HG03103 (cell line): Measurements from ENCODE around the gene TRAP1.
"Not testable (repeated sequence)": the region's sequence is repeated elsewhere in the genome, so short reads cannot be mapped to it uniquely, and the experiment has no call there.

Experiments
- ATAC-seq: cut with Tn5 transposase; IDR thresholded peaks from one replicate; pipeline ENCODE4 v1.9.1; 2021; ENCODE audit warnings: low read depth; ENCODE audit not compliant: unreplicated experiment

The TRAP1 gene

DNA sequence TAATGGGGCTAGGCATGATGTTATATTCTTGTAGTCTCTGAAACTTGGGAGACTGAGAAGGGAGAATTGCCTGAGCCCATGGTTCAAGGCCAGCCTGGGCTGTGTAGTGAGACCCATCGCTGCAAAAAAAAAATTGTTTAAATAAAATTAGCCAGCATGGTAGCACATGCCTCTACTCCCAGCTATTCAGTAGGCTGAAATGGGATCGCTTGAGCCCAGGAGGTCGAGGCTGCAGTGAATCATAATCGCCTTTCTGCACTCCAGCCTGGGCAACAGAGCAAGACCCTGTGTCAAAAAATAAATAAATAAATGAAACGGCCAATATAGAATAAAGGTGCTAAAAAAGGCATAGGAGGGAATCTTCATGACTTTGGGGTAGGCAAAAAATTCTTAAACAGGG is 92.0 kb downstream of the TRAP1 start:
- no peak for ATAC-seq

DNA sequence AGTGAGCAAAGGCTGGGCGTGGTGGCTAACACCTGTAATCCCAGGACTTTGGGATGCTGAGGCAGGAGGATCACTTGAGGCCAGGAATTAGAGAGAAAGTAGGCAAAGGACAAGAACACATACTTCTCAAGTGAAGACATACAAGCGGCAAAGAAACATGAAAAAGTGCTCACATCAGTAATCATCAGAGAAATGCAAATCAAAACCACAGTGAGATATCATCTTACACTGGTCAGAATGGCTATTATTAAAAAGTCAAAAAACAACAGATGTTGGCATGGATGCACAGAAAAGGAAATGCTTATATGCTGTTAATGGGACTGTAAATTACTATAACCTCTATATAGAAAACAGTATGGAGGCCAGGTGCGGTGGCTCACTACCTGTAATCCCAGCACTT is 93.7 kb downstream of the TRAP1 start:
- no peak for ATAC-seq

DNA sequence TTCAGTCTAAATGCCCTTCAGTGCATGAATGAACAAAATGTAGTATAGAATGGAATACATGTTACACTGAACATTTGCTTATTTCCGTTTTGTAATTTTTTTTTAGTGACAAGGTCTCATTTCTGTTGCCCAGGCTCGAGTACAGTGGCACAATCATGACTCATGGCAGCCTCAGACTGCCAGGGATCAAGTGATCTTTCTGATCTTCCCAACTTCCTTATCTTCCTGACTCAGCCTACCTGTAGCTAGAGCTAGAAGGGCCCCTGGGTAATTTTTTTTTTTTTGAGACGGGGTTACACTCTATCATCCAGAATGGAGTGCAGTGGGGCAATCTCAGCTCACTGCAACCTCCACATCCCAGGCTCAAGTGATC is 98.6 kb downstream of the TRAP1 start:
- no peak for ATAC-seq

DNA sequence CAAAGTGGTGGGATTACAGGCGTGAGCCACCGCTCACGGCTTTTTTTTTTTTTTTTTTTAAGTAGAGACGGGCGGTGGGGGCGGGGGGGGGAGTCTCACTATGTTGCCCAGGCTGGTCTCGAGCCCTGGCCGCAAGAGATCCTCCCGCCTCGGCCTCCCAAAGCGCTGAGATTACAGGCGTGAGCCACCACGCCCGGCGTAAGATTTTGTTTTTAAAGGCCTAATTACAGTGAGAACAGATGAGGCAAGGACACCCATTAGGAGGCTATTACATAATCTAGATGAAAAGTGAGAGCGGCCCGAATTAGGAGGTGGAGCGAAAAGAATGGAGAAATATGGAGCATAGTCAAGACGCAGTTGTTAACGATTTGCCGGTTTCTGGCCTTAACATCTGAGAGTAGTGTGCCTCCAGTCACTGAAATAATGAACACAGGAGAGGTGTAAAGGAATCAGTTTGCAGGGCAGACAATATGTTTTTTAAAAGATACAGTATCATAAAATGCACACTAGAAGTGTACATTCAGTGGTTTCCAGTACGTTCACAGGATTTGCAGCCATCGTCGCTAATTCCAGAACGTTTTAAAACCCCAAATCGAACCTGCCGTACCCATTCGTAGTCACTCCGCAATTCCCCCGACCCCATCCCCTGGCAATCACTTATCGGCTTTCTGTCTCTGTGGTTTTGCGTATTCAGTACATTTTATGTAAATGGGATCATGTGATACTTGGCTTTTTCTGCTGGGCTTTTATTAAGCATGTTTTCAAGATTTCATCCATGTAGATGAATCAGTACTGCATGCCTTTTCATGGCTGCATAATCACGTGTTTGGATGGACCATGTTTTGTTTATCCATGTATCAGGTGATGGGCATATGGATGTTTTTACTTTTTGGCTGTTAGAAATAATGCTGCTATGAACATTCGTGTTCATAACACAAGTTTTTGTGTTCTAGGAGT is 104.5 kb downstream of the TRAP1 start:
- ATAC-seq: no peak

DNA sequence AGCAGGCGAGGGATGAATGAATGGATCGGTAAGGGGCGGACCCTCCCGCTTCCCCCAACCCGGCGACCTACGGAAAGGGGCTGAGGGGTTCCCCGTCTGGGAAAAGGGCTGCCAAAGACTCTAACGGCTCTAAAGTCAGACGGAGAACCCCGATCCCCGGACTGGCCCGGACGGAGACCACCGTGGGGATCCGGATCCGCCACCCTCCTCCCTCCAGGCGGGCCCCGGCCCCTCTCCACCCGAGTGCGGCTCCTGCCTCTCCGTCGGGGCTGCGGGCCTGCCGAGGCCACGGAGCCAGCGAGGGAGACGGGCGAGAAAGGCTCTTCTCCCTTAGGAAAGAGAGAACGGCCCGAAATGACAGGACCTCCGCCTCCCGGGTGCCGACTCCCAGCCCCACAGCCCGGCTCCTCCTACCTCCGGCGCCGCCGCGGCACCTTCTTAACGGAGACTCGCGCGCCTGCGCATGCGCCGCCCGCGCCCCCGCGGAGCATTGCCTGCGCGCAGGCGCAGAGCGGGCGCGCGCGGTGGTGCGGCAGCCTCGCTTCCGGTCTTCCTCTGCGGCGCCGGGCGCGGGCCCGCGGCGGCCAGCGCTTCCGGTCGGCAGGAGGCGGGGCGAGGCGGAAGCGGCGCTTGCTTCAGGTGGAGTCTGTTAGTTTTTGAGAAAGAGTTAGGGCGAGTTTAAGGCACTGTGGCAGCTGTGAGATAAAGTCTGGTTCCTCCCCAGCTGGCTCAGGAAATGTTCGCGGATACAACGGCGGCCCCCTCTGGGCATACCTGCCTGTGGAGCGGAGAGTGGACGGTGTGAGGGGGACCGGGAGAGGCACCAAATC is 106.0 kb downstream of the TRAP1 start, which contains the start of gene SLX4:
TSS of gene SLX4 (minus strand) at position 461 of the 830 bp plus-strand sequence. CDS start 2,642 bp downstream, outside the sequence.
- peak; percentile 81 for ATAC-seq

DNA sequence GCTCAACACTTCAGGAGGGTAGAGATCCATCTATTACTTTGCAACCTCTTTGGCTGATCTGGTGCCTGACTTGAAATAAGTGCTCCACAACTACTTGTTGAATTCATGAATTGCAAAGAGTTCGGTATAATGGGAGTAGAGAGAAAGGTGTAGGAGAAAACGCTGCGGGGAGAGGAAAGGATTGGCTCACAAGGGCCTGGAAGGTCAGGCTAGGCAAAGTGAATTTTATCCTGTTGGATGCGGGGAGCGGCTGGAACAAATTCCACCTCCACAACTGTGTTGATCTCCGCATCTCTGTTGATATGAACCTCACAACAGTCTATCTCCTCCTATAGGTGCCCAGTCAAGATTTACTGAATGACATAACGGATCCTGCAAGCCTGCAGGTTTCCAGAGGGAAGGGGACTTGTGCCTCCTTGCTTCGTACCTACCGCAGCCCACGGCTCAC is 106.6 kb downstream of the TRAP1 start:
- ATAC-seq: no peak

DNA sequence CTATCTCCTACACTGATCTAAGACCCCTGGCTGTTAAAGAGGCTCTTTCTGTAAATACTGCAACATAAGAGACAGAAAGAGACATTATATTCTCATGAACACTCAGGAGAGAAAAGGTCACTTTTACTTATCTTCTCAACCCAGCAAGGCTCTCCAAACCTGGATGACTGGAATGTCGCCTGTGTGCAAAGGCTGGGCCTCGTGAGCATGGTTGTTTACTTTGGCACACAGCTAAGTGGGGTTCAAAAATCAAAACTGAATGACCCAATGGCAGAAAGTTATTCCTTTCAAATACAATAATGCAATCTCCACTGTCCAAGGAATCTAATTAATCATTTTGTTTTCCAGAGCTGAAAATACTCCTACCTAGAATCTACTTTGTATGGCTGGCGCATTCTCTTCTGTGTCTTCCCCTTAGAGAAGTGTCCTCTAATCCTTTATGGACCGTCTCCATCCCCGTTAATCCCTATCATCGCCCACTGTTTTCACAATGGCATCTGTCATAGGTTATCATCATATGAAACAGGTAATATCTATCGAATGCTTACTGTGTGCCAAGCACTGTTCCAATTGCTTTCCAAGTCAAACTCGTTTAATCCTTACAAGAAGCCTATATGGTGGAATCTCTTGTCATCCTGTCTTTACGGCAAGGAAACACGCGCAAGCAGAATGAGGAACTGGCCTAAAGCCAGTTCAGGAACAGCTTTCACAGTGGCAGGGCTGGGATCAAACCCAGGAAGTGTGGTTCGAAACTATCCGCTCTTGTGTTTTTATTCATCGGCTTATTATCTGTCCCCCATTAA is 107.2 kb downstream of the TRAP1 start:
- ATAC-seq: no peak

DNA sequence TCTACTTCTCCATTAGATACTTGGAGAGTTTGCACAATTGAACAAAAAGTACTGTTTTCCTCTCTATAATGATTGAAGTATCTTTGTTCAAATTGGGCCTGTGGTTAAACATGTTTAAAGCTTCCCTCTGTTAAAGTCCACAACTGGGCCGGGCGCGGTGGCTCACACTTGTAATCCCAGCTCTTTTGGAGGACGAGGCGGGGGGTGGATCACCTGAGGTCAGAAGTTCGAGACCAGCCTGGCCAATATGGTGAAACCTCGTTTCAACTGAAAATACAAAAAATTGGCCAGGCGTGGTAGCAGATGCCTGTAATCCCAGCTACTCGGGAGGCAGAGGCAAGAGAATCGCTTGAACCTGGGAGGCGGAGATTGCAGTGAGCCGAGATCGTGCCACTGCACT is 108.3 kb downstream of the TRAP1 start:
- ATAC-seq: not testable (repeated sequence)

DNA sequence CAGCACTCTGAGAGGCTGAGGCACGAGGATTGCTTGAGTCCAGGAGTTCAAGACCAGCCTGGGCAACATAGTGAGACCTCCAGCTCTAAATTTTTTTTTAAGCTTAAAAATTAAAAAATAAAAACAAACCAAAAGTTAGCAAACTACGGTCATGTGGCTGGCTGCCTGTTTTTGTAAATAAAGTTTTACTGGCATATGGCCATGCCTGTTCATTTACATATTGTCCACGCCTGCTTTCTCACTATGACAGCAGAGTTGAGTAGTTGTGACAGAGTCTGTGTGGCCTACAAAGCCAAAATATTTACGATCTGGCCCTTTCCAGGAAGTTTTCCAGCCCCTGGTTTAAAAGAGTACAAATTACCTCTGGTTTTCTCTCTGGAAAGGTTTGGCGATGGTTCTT is 109.3 kb downstream of the TRAP1 start:
- ATAC-seq: no peak
